ENCODE data around the gene WSCD2.

Gene WSCD2

DNA sequence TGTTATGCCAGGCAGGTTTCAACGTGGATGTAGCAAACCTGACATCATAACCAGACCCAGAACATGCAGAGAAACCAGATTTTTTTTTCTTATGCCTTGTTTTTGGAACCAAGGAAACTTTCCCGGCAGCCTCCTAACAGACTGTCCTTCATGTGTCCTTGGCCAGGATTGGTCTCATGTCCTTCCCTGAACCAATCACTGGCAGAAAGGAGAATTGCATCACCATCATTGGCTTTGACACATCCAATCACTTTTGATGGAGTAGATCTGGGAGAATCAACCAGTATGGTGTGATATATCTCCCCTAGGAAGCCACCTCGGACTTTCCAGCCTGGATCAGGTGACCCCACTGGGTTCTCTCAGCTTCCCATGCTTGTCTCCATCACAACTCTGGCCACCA is 25.6 kb upstream of the WSCD2 start:
- DNase-seq (ENCODE audit: extremely low spot score), result no peak
- ChIA-PET CTCF (no interaction called here), POLR2A (no interaction called here)
- TF ChIP-seq ARNT (IDR thresholded peaks at IDR 0.05) (no peak), TARDBP (IDR thresholded peaks at IDR 0.05) (no peak), ZNF384 (IDR thresholded peaks at IDR 0.05) (no peak), FOXK2 (IDR thresholded peaks at IDR 0.05) (no peak), HDGF (IDR thresholded peaks at IDR 0.05; ENCODE audit: borderline replicate concordance) (no peak), CTBP1 (IDR thresholded peaks at IDR 0.05; ENCODE audit: borderline replicate concordance) (no peak), FOXA1 (IDR thresholded peaks at IDR 0.05) (no peak), LEF1 (IDR thresholded peaks at IDR 0.05; ENCODE audit: borderline replicate concordance) (no peak), BHLHE40 (IDR thresholded peaks at IDR 0.05; ENCODE audit: borderline replicate concordance) (no peak)
- TF ChIP-seq, protein P1, sequence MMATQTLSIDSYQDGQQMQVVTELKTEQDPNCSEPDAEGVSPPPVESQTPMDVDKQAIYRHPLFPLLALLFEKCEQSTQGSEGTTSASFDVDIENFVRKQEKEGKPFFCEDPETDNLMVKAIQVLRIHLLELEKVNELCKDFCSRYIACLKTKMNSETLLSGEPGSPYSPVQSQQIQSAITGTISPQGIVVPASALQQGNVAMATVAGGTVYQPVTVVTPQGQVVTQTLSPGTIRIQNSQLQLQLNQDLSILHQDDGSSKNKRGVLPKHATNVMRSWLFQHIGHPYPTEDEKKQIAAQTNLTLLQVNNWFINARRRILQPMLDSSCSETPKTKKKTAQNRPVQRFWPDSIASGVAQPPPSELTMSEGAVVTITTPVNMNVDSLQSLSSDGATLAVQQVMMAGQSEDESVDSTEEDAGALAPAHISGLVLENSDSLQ (IDR thresholded peaks at IDR 0.05), result no peak

DNA sequence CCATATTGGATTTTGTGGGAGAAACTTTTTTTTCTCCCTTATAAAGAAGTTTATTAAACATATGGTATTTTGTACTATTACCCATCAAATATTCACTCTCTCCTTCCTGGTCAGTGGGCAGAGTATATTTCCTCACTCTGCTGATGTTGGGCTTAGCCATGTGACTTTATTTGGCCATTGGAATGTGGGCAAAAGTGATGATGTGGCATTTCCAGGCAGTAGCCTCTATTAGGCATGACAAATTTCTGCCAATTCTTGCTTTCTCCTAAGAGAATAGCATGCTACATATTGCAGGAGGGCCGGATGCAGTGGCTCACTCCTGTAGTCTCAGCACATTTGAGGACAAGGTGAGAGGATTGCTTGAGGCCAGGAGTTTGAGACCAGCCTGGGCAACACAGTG is 24.4 kb upstream of the WSCD2 start:
- TF ChIP-seq BHLHE40 (IDR thresholded peaks at IDR 0.05; ENCODE audit: borderline replicate concordance), result no peak
- TF ChIP-seq SP1 (IDR thresholded peaks at IDR 0.05), result no peak
- TF ChIP-seq ELF4 (IDR thresholded peaks at IDR 0.05), result no peak
- TF ChIP-seq FOXA1 (IDR thresholded peaks at IDR 0.05), result no peak
- no peak for TF ChIP-seq LEF1 (IDR thresholded peaks at IDR 0.05; ENCODE audit: borderline replicate concordance)
- TF ChIP-seq ZNF384 (IDR thresholded peaks at IDR 0.05), result no peak
- TF ChIP-seq FOXM1 (IDR thresholded peaks at IDR 0.05; ENCODE audit: borderline replicate concordance), result no peak
- TF ChIP-seq CTBP1 (IDR thresholded peaks at IDR 0.05; ENCODE audit: borderline replicate concordance), result no peak
- no peak for TF ChIP-seq SUZ12 (IDR thresholded peaks at IDR 0.05)
- TF ChIP-seq TARDBP (IDR thresholded peaks at IDR 0.05), result no peak
- no peak for TF ChIP-seq L3MBTL2 (conservative IDR thresholded peaks at IDR 0.05)
- no peak for TF ChIP-seq NFRKB (IDR thresholded peaks at IDR 0.05)
- TF ChIP-seq FOXK2 (IDR thresholded peaks at IDR 0.05), result no peak
- TF ChIP-seq, protein P1 (IDR thresholded peaks at IDR 0.05), result no peak
- no peak for TF ChIP-seq HDGF (IDR thresholded peaks at IDR 0.05; ENCODE audit: borderline replicate concordance)
- TF ChIP-seq ARNT (IDR thresholded peaks at IDR 0.05), result no peak
- DNase-seq (ENCODE audit: extremely low spot score), result no peak
- POLR2A ChIA-PET, result no interaction called here
- CTCF ChIA-PET, result no interaction called here

DNA sequence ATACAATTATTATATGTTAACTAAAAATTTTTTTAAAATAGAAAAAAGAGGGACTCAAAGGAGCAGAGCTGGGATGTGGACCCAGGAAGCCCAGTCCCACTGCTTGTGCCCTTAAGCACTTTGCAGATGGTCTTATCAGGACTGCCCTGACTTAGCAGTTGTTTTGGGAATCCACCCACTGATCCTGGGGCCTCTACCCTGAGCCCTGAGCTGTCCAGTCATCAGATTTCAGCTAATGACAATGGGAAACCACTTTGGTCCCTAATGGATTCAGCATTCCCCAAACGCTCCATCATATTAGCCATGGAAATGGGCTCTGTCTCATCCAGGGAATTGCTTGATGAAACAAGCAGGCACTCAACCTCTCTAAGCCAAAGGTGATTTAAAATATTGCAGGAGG is 22.5 kb upstream of the WSCD2 start:
- ChIA-PET POLR2A (no interaction called here), CTCF (no interaction called here)
- no peak for DNase-seq (ENCODE audit: extremely low spot score)
- TF ChIP-seq BHLHE40 (IDR thresholded peaks at IDR 0.05; ENCODE audit: borderline replicate concordance) (no peak), ARNT (IDR thresholded peaks at IDR 0.05) (no peak), SP1 (IDR thresholded peaks at IDR 0.05) (no peak), FOXK2 (IDR thresholded peaks at IDR 0.05) (no peak), CTBP1 (IDR thresholded peaks at IDR 0.05; ENCODE audit: borderline replicate concordance) (no peak), ZNF384 (IDR thresholded peaks at IDR 0.05) (no peak), FOXM1 (IDR thresholded peaks at IDR 0.05; ENCODE audit: borderline replicate concordance) (no peak), SUZ12 (IDR thresholded peaks at IDR 0.05) (no peak), FOXA1 (IDR thresholded peaks at IDR 0.05) (no peak), HDGF (IDR thresholded peaks at IDR 0.05; ENCODE audit: borderline replicate concordance) (no peak), L3MBTL2 (conservative IDR thresholded peaks at IDR 0.05) (no peak), ELF4 (IDR thresholded peaks at IDR 0.05) (no peak), NFRKB (IDR thresholded peaks at IDR 0.05) (no peak), TARDBP (IDR thresholded peaks at IDR 0.05) (no peak), LEF1 (IDR thresholded peaks at IDR 0.05; ENCODE audit: borderline replicate concordance) (no peak)
- TF ChIP-seq, protein P1 (IDR thresholded peaks at IDR 0.05), result no peak

DNA sequence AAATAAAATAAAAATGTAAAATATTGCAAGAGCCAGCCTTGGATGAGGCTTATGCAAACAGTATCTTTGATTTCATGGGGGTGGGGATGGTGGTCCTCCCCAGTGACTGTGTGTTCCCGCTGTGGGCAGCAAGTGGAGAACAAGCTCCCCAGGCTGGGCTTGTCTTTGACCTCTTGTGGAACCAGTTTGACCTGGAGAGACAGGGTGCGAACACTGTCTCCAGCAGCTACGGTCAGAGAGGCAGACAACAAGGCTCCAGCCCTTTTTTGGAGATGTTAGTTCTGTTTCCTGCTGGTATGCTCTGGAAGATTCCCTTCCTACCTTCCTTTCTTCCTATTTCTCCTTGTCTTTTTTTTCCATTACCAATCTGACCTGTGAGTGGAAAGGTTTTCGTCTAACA is 21.8 kb upstream of the WSCD2 start:
- no peak for DNase-seq (ENCODE audit: extremely low spot score)
- TF ChIP-seq, protein P1 (IDR thresholded peaks at IDR 0.05), result no peak
- no peak for TF ChIP-seq ZNF384 (IDR thresholded peaks at IDR 0.05)
- TF ChIP-seq HDGF (IDR thresholded peaks at IDR 0.05; ENCODE audit: borderline replicate concordance), result no peak
- TF ChIP-seq LEF1 (IDR thresholded peaks at IDR 0.05; ENCODE audit: borderline replicate concordance), result no peak
- no peak for TF ChIP-seq ARNT (IDR thresholded peaks at IDR 0.05)
- no peak for TF ChIP-seq FOXK2 (IDR thresholded peaks at IDR 0.05)
- no peak for TF ChIP-seq BHLHE40 (IDR thresholded peaks at IDR 0.05; ENCODE audit: borderline replicate concordance)
- TF ChIP-seq SP1 (IDR thresholded peaks at IDR 0.05), result no peak
- no peak for TF ChIP-seq FOXM1 (IDR thresholded peaks at IDR 0.05; ENCODE audit: borderline replicate concordance)
- TF ChIP-seq L3MBTL2 (conservative IDR thresholded peaks at IDR 0.05), result no peak
- no peak for TF ChIP-seq TARDBP (IDR thresholded peaks at IDR 0.05)
- ChIA-PET CTCF (no interaction called here), POLR2A (no interaction called here)

DNA sequence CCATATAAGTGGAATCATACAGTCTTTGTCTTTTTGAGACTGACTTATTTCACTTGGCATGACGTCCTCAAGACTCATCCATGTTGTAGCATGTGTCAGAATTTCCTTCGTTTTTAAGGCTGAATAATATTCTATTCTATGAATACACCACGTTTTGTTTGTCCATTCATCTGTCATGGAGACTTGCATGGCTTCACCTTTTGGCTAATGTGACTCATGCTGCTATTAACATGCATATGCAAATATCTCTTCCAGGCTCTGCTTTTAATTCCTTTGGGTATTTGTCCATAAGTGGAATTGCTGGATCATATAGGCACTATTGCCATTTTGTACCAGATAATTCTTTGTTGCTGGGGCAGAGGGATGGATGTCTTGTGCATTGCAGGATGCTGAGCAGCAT is 19.6 kb upstream of the WSCD2 start:
- POLR2A ChIA-PET, result no interaction called here
- no peak for TF ChIP-seq HDGF (IDR thresholded peaks at IDR 0.05; ENCODE audit: borderline replicate concordance)
- no peak for TF ChIP-seq LEF1 (IDR thresholded peaks at IDR 0.05; ENCODE audit: borderline replicate concordance)
- no peak for TF ChIP-seq CTBP1 (IDR thresholded peaks at IDR 0.05; ENCODE audit: borderline replicate concordance)
- no peak for TF ChIP-seq ELF4 (IDR thresholded peaks at IDR 0.05)
- TF ChIP-seq FOXK2 (IDR thresholded peaks at IDR 0.05), result no peak
- no peak for TF ChIP-seq FOXM1 (IDR thresholded peaks at IDR 0.05; ENCODE audit: borderline replicate concordance)
- no peak for TF ChIP-seq ZNF384 (IDR thresholded peaks at IDR 0.05)
- no peak for TF ChIP-seq FOXA1 (IDR thresholded peaks at IDR 0.05)
- TF ChIP-seq L3MBTL2 (conservative IDR thresholded peaks at IDR 0.05), result no peak
- no peak for TF ChIP-seq NFRKB (IDR thresholded peaks at IDR 0.05)
- TF ChIP-seq, protein P1 (IDR thresholded peaks at IDR 0.05), result no peak
- TF ChIP-seq ARNT (IDR thresholded peaks at IDR 0.05), result no peak
- TF ChIP-seq SUZ12 (IDR thresholded peaks at IDR 0.05), result no peak
- TF ChIP-seq TARDBP (IDR thresholded peaks at IDR 0.05), result no peak
- no peak for TF ChIP-seq SP1 (IDR thresholded peaks at IDR 0.05)
- DNase-seq (ENCODE audit: extremely low spot score), result no peak
- CTCF ChIA-PET, result no interaction called here

All from HEK293T (cell line).